HepG2 (cell line): ENCODE data around the gene TMEM131.

ENCODE experiments used
- CTCF ChIP-seq: sonication (generic); formaldehyde crosslinking; IDR thresholded peaks from 2 replicates; pipeline ENCODE4 v1.5.0; 2020; ENCODE audit warnings: mild to moderate bottlenecking, missing genetic modification reagents, moderate library complexity
- KDM3A ChIP-seq: IDR thresholded peaks from 2 replicates; pipeline ENCODE4 v1.6.1; 2018; ENCODE audit warnings: low read depth, missing compliant biosample characterization
- MLX ChIP-seq: IDR thresholded peaks from 2 replicates; pipeline ENCODE4 v1.6.1; 2016
- MTERF4 ChIP-seq: sonication (generic); formaldehyde crosslinking; IDR thresholded peaks from 2 replicates; pipeline ENCODE4 v1.8.0; 2023; ENCODE audit warnings: mild to moderate bottlenecking, missing genetic modification reagents
- MYC ChIP-seq: sonication (generic); formaldehyde crosslinking; IDR thresholded peaks from 2 replicates; pipeline ENCODE4 v1.9.0; 2021; ENCODE audit warnings: missing genetic modification reagents, borderline replicate concordance
- RELA ChIP-seq: sonication (generic); formaldehyde crosslinking; IDR thresholded peaks from 2 replicates; pipeline ENCODE4 v1.4.0; 2020; ENCODE audit warnings: missing genetic modification reagents
- SRF ChIP-seq: IDR thresholded peaks from 2 replicates; pipeline ENCODE4 v1.6.1; 2011; ENCODE audit warnings: mild to moderate bottlenecking, low read depth, low read length, moderate library complexity
- SUZ12 ChIP-seq: fragments of 150-350 bp; IDR thresholded peaks from 2 replicates; pipeline ENCODE4 v1.6.1; 2014; ENCODE audit warnings: low read depth, low read length
- ZBTB40 ChIP-seq, 2 experiments: fragments of 450-650 bp in 1 of 2; sonication (generic) in 1 of 2; formaldehyde crosslinking in 1 of 2; IDR thresholded peaks; 2 replicates each; pipeline versions ENCODE4 v1.6.1 to v1.8.0; 2016 to 2022; ENCODE audit warnings: antibody characterized with exemption in 1 of 2, mild to moderate bottlenecking in 1 of 2, missing genetic modification reagents in 1 of 2
- ZBTB49 ChIP-seq: sonication (generic); formaldehyde crosslinking; IDR thresholded peaks from 2 replicates; pipeline ENCODE4 v1.4.0; 2020; ENCODE audit warnings: missing genetic modification reagents, borderline replicate concordance
- ZNF230 ChIP-seq: sonication (generic); formaldehyde crosslinking; IDR thresholded peaks from 2 replicates; pipeline ENCODE4 v1.4.0; 2020; ENCODE audit warnings: mild to moderate bottlenecking, missing genetic modification reagents
- ZNF816 ChIP-seq: sonication (generic); formaldehyde crosslinking; IDR thresholded peaks from 2 replicates; pipeline ENCODE4 v1.8.0; 2022; ENCODE audit warnings: missing genetic modification reagents, mild to moderate bottlenecking, borderline replicate concordance

GRCh38 chr2:97885841-97886240 lies 109.9 kb downstream of the TMEM131 start:
- TF ChIP-seq CTCF (CRISPR knock-in tag) (no peak), ZNF816 (CRISPR knock-in tag) (no peak), ZBTB40 (IDR thresholded peaks at IDR 0.05) (no peak), ZBTB40 (CRISPR knock-in tag; IDR thresholded peaks at IDR 0.05) (no peak), SRF (no peak), ZNF230 (CRISPR knock-in tag) (no peak), ZBTB49 (no peak), SUZ12 (no peak), RELA (CRISPR knock-in tag) (no peak), KDM3A (CRISPR knock-in tag) (no peak), MYC (CRISPR knock-in tag) (no peak), MTERF4 (CRISPR knock-in tag) (no peak), MLX (CRISPR knock-in tag) (no peak)
